Stimulated activated memory B cell treated with anti-CD40 and anti-IgM and Interleukin-4, amounts not matched to agents 10 μg/mL and 1 μg/mL and 100 μg/mL, for 72 hours (primary cell): ENCODE results near the gene GPLD1.

Source experiments
- ATAC-seq: fragments of 150-1000 bp; cut with Tn5 transposase; 2 replicates; pipeline ENCODE4 v1.10.0; 2021
- H3K27ac Mint-ChIP-seq: one replicate; pipeline ENCODE4 v1.8.0; 2022; ENCODE audit warnings: mild to moderate bottlenecking, mixed read lengths
- H3K27me3 Mint-ChIP-seq: one replicate; pipeline ENCODE4 v1.8.0; 2022; ENCODE audit warnings: mixed read lengths
- H3K36me3 Mint-ChIP-seq: one replicate; pipeline ENCODE4 v1.8.0; 2022; ENCODE audit warnings: mixed read lengths
- H3K4me1 Mint-ChIP-seq: one replicate; pipeline ENCODE4 v1.8.0; 2022; ENCODE audit warnings: mixed read lengths
- H3K4me3 Mint-ChIP-seq: one replicate; pipeline ENCODE4 v1.8.0; 2022; ENCODE audit warnings: mild to moderate bottlenecking, moderate library complexity, mixed read lengths
- H3K9me3 Mint-ChIP-seq: one replicate; pipeline ENCODE4 v1.8.0; 2022; ENCODE audit warnings: mixed read lengths

Gene GPLD1

GRCh38 chr6:24486065-24486464, 3.3 kb downstream of the GPLD1 start:
- Mint-ChIP-seq H3K36me3 (peaks cover 6% of the 10 kb centered on the region), H3K27ac (no peak overlapping the region), H3K27me3 (no peaks in the 10 kb centered on the region), H3K9me3 (no peaks in the 10 kb centered on the region), H3K4me1 (no peaks in the 10 kb centered on the region), H3K4me3 (no peak overlapping the region)
- no peak for ATAC-seq

- Mint-ChIP-seq H3K9me3 (no peaks in the 10 kb centered on the region), H3K36me3 (peaks cover 6% of the 10 kb centered on the region), H3K27ac (no peak overlapping the region), H3K4me1 (no peaks in the 10 kb centered on the region), H3K27me3 (no peaks in the 10 kb centered on the region), H3K4me3 (no peak overlapping the region)
- ATAC-seq, result no peak
Measured at GRCh38 chr6:24484657-24485323, 4.6 kb downstream of the GPLD1 start.

DNA sequence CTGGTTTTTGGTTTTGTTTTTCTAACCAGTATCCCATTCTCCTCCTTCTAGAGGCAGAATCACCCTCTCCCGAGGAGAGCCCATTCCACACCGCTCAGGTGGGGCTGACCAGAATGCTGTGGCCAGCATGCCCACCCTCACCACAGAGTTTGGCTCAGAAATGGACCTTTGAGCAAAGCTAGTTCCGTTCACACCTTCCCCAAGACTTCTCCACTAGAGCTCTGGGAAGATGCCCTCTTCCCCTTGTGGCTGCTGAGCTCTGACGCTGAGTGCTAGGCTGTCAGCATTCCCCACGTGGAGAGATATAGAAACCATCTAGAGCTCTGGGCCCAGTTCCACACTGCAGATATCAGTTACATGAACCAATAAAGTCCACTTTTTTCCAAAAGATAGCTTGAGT, 7.9 kb downstream of the GPLD1 start:
- ATAC-seq, result no peak
- H3K4me3 Mint-ChIP-seq, result no peak overlapping the region
- no peaks in the 10 kb centered on the region for H3K4me1 Mint-ChIP-seq
- H3K36me3 Mint-ChIP-seq, result peaks cover 14% of the 10 kb centered on the region
- no peak overlapping the region for H3K27ac Mint-ChIP-seq
- no peaks in the 10 kb centered on the region for H3K9me3 Mint-ChIP-seq
- no peaks in the 10 kb centered on the region for H3K27me3 Mint-ChIP-seq

DNA sequence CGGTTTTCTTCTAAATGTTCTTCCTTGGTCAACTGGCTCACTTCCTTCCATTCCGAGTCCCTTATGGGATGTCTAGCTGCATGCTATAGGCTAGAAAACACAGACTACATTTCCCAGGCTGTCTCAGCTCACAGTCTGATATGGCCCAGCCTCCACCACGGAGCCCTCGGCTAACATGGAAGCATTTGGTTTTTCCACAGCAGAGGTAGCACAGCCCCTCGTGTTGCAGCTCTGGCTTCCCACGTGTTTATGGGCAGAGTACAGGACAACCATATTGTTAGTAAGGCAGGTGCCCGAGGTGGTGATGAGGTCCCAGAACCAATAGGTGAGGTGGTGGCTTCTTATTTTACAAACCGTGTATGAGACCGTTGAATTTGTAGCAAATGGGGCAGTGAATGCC, 8.7 kb downstream of the GPLD1 start:
- no peak for ATAC-seq
- H3K27me3 Mint-ChIP-seq, result no peaks in the 10 kb centered on the region
- H3K27ac Mint-ChIP-seq, result no peak overlapping the region
- no peak overlapping the region for H3K4me3 Mint-ChIP-seq
- no peaks in the 10 kb centered on the region for H3K4me1 Mint-ChIP-seq
- H3K9me3 Mint-ChIP-seq, result no peaks in the 10 kb centered on the region
- H3K36me3 Mint-ChIP-seq, result peaks cover 14% of the 10 kb centered on the region

DNA sequence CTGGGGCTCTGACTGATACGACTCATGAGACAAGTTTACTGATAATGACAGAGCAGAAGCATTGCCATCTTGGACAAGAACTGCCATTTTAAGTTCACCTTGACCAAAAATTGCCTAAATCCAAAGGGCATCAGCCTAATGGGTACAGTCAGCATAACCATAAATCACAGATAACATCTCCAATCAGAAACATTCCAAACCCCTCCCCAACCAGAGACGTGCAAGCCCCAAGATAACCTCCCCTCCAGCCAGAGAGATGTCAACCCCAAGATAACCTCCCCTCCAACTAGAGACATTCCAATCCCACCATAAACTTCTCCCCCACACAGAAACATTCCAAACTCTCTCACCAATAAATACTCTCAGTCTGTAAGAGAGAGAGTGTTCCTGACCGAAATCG, 10.5 kb downstream of the GPLD1 start:
- H3K4me3 Mint-ChIP-seq, result no peak overlapping the region
- H3K36me3 Mint-ChIP-seq, result peaks cover 8% of the 10 kb centered on the region
- H3K27ac Mint-ChIP-seq, result no peak overlapping the region
- no peaks in the 10 kb centered on the region for H3K27me3 Mint-ChIP-seq
- no peak for ATAC-seq
- H3K4me1 Mint-ChIP-seq, result no peaks in the 10 kb centered on the region
- no peaks in the 10 kb centered on the region for H3K9me3 Mint-ChIP-seq

DNA sequence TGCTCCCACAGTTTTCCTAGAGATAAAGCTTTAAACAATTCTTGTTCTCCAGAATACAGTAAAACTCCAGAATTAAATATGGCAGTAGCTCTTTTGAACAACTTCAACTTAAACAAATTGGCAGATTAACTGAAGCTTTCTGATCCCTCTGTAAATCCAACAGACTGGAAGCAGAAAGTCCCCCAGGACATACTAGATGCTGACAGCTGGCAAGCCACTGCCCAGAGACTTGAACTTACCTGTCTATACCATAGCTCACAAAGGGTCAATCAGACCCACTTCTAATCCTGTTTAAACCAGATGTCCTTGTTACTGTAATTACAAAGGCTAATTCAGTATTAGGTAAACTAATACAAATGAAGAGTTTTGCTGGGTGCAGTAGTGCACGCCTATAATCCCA, 12.3 kb downstream of the GPLD1 start:
- no peak overlapping the region for H3K4me3 Mint-ChIP-seq
- H3K36me3 Mint-ChIP-seq, result peaks cover 8% of the 10 kb centered on the region
- H3K27ac Mint-ChIP-seq, result no peak overlapping the region
- ATAC-seq, result no peak
- no peaks in the 10 kb centered on the region for H3K27me3 Mint-ChIP-seq
- H3K4me1 Mint-ChIP-seq, result no peaks in the 10 kb centered on the region
- H3K9me3 Mint-ChIP-seq, result no peaks in the 10 kb centered on the region

DNA sequence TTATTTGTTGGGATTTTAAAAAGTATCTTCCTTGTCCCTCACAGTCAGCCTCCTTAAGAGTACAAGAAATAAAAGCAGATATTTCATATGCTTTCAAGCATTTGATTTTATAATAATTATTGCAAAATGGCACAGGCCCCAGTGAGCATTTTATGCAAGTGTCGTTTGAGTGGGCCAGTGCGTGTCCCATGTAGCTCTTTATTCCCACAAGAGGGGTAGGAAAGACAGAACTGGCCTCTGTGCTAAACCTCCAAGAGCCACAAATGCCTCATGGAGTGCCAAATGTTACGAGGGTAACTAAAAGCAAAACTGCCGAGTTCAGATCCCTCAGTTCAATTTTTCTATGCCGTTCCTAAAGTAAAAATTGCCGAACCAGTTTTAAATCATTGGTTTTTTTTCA, 12.7 kb downstream of the GPLD1 start:
- H3K36me3 Mint-ChIP-seq, result peaks cover 8% of the 10 kb centered on the region
- no peak overlapping the region for H3K27ac Mint-ChIP-seq
- H3K27me3 Mint-ChIP-seq, result no peaks in the 10 kb centered on the region
- no peaks in the 10 kb centered on the region for H3K4me1 Mint-ChIP-seq
- no peaks in the 10 kb centered on the region for H3K9me3 Mint-ChIP-seq
- H3K4me3 Mint-ChIP-seq, result no peak overlapping the region
- no peak for ATAC-seq

GRCh38 chr6:24472181-24472580, 17.2 kb downstream of the GPLD1 start:
- H3K4me1 Mint-ChIP-seq, result no peaks in the 10 kb centered on the region

GRCh38 chr6:24469811-24470210, 19.6 kb downstream of the GPLD1 start:
- Mint-ChIP-seq H3K9me3 (no peaks in the 10 kb centered on the region), H3K27ac (no peak overlapping the region), H3K27me3 (no peaks in the 10 kb centered on the region), H3K36me3 (peaks cover 6% of the 10 kb centered on the region), H3K4me1 (no peaks in the 10 kb centered on the region), H3K4me3 (no peak overlapping the region)
- no peak for ATAC-seq

More at GRCh38 chr6:24472181-24472580, 17.2 kb downstream of the GPLD1 start:
- no peaks in the 10 kb centered on the region for H3K9me3 Mint-ChIP-seq
- H3K27ac Mint-ChIP-seq, result no peak overlapping the region
- peaks cover 6% of the 10 kb centered on the region for H3K36me3 Mint-ChIP-seq
- H3K4me3 Mint-ChIP-seq, result no peak overlapping the region
- no peak for ATAC-seq
- H3K27me3 Mint-ChIP-seq, result no peaks in the 10 kb centered on the region

DNA sequence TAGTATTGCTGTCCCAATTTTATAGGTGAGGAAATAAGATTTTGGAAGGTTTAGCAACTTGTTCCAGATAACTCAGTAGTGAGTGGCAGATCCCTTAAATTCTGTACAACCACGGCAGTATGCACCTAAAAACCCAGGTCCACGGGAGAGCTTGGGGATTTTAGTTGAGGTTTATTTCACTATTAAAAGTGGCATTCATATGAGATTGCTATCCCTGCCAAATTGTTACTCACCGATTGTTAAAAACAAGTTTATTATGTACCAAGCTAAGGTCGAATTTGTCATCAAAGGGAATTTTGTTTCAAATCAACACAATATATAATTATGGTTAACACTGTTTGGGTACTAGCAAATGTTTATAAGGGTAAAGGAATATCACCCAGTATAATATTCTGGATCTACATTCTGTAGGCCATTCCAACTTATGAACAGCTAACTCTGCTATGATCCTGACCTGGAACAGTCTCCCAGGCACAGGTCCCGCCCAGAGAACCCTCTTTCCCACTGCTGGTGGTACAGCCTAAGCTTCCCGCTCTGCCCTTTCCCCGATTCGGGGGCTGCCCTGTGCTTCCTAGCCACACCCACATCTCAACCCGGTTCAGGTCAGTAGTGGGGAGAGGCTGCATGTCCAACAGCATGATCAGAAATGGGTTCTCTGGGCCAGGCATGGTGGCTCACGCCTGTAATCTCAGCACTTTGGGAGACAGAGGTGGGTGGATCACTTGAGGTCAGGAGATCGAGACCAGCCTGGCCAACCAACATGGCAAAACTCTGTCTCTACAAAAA, 24.9 kb downstream of the GPLD1 start:
- Mint-ChIP-seq H3K27me3 (no peaks in the 10 kb centered on the region), H3K27ac (no peak overlapping the region), H3K4me3 (no peak overlapping the region), H3K36me3 (peaks cover 4% of the 10 kb centered on the region), H3K4me1 (no peaks in the 10 kb centered on the region), H3K9me3 (no peaks in the 10 kb centered on the region)
- ATAC-seq, result no peak

GRCh38 chr6:24460966-24461365, 28.4 kb downstream of the GPLD1 start:
- Mint-ChIP-seq H3K27ac (no peak overlapping the region), H3K4me1 (no peaks in the 10 kb centered on the region), H3K36me3 (peaks cover 12% of the 10 kb centered on the region), H3K27me3 (no peaks in the 10 kb centered on the region), H3K9me3 (no peaks in the 10 kb centered on the region), H3K4me3 (no peak overlapping the region)
- no peak for ATAC-seq

DNA sequence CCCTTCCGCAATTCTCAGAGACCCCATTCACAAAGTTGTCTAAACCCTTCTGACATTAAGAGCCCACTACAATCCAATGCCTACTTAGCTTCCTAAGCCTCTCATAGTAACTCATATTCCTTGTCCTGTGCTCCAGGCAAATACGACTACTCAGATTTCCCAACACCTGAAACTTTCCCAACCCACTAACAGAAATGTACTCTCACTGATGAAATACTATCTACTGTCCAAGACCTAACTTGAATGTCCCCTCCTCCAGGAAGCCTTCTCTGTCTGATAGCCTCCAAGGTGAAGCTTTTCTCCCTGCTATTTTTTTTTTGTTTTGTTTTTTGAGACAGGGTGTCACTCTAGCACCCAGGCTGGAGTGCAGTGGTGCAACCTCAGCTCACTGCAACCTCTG, 30.4 kb downstream of the GPLD1 start:
- H3K27ac Mint-ChIP-seq, result no peak overlapping the region
- no peaks in the 10 kb centered on the region for H3K9me3 Mint-ChIP-seq
- ATAC-seq, result no peak
- H3K4me3 Mint-ChIP-seq, result no peak overlapping the region
- peaks cover 12% of the 10 kb centered on the region for H3K36me3 Mint-ChIP-seq
- no peaks in the 10 kb centered on the region for H3K27me3 Mint-ChIP-seq
- no peaks in the 10 kb centered on the region for H3K4me1 Mint-ChIP-seq

DNA sequence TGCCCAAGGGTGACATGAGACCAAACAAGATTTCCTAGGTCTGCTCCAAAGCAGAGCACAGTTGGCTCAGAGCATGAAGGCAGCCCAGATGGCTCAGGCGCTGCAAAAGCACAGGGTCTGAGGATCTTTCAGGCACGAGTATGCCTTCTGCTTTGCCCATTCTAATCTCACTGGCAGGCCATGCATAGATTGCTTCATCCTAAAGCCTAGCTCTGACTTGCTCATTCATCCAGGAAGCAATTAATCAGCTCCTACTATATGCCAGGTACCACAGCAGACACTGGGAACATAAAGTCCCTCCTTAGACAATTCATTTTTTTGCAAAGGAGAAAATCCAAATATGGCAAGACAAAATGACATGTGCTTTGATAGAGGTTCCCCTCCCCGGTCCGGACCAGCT, 31.2 kb downstream of the GPLD1 start:
- ATAC-seq, result no peak
- Mint-ChIP-seq H3K27me3 (no peaks in the 10 kb centered on the region), H3K4me1 (no peaks in the 10 kb centered on the region), H3K36me3 (peaks cover 12% of the 10 kb centered on the region), H3K4me3 (no peak overlapping the region), H3K27ac (no peak overlapping the region), H3K9me3 (no peaks in the 10 kb centered on the region)

DNA sequence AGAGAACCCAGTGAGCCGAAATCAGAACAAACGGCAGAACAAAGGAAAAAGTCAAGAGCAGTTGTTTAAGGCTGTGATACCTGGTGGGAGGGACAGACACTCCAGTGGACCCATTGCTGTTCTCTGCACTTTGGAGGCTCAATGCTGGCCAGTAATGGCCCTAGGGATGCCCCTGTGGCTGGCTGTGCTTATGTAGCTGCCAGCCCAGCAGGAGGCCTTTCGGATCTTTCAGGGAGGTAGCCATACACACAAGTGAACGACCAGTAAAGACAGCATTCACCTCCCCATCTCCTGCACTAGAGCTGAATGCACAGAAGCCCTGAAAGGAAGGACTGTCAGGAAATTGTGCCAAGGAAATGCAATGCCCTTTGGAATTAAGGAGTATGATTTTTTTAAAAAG, 34.3 kb downstream of the GPLD1 start:
- no peak for ATAC-seq
- Mint-ChIP-seq H3K27me3 (no peaks in the 10 kb centered on the region), H3K36me3 (peaks cover 12% of the 10 kb centered on the region), H3K4me1 (no peaks in the 10 kb centered on the region), H3K9me3 (no peaks in the 10 kb centered on the region), H3K27ac (no peak overlapping the region), H3K4me3 (no peak overlapping the region)

DNA sequence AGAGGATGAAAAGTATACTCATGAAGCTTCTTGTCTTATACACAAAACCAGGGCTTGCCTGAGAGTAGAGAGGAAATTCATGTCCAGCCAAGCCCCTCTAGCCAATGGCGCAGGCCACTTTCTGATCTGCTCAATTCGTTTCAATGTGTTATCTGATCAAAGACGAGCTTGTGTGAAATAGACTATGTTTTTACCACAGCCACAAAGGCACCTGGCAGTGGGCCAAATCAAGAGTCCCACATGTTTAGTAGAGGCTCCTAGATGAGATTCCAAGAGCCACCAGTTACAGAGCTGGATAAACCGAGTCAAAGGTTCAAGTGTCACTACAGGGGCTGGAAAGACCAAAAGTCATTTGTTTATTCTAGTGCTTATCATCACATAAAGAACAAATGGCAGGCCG, 34.9 kb downstream of the GPLD1 start:
- no peak overlapping the region for H3K27ac Mint-ChIP-seq
- peaks cover 8% of the 10 kb centered on the region for H3K36me3 Mint-ChIP-seq
- H3K4me3 Mint-ChIP-seq, result no peak overlapping the region
- H3K4me1 Mint-ChIP-seq, result no peaks in the 10 kb centered on the region
- no peaks in the 10 kb centered on the region for H3K27me3 Mint-ChIP-seq
- no peaks in the 10 kb centered on the region for H3K9me3 Mint-ChIP-seq
- no peak for ATAC-seq

GRCh38 chr6:24453921-24454320, 35.5 kb downstream of the GPLD1 start:
- Mint-ChIP-seq H3K27me3 (no peaks in the 10 kb centered on the region), H3K9me3 (no peaks in the 10 kb centered on the region), H3K36me3 (peaks cover 2% of the 10 kb centered on the region), H3K27ac (no peak overlapping the region), H3K4me1 (no peaks in the 10 kb centered on the region), H3K4me3 (no peak overlapping the region)
- ATAC-seq, result no peak
